DMS153 treated with DMSO at 0.1 percent for 48 hours (cell line): ENCODE data around the gene ZSCAN16.

ENCODE experiments used
- DNase-seq: peaks from one replicate; lab custom pipeline; 2025; ENCODE audit not compliant: unreplicated experiment; lab: John Stamatoyannopoulos, UW

The ZSCAN16 gene

DNA sequence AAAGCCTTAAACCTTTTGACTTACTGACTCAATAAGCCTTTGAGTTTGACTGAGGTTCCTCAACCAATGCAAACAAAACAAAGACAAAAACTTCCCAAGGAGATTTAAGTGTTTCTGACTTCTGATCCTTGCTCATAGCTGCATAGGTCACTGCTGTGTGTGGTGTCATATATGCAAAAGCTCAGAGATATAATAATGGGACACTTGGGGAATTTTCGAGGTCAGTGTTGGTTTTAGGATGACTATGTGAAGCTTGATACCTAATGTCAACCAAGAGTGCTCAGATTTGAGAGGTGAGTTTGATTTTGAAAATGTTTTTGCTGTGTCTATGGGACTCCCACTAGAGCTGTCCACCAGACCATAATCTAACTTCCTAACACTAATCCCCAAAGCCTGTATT lies 43.5 kb downstream of the ZSCAN16 start:
- DNase-seq, result no peak

DNA sequence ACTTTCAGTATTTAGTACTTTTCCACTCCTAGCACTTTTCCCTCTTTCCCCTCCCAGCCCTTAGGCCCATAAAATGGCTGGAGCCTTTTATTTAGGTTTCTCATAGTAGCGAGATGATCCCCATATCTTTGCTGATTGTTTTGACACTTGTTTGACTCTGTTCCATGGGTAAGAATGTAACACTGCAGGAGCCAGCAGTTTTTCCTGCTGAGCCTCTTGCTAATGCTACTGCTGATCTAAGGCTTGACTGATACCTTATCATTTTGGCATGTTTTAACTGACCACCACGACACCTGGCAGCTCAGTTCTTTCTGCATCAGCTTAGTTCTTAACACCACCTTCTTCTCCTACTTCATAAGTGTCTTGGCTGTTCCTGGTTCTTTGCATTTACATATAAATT lies 46.9 kb downstream of the ZSCAN16 start:
- no peak for DNase-seq

DNA sequence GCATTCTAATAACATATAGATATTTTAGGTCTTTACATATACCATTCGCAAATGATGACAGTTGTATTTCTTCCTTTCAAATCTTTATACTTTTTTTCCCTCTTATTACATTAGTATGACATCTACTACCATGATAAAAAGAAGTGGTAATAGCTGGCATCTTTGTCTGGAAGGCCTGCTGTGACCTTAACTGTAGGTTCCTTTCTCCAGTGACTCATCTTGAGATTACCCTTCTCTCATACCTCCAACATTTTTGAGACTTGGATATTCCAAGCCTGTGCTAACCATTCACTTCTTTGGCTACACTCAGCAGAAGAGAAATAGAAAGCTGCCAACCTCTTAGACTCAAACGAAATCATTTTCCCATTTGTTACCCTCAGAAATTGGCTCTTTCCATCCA lies 47.6 kb downstream of the ZSCAN16 start:
- no peak for DNase-seq

DNA sequence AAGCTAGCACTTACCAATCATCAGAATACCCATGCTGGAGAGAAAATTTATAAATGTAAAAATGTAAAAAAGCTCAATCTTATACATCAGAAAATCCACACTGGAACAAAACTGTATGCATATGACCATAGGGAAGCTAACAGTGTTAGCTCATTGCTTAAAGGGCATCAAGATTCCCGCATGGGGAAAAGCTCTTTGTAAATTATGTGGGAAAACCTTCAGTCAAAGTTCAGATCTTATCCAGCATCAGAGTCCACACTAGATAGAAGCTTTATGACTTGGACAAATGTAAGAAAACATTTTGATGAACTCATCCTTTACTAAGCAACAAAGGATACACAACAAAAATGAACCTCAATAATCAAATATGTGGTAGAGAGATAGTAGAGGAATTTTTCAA lies 52.0 kb downstream of the ZSCAN16 start:
- DNase-seq, result no peak
